Measurements from ENCODE around the gene SLC12A8.

DNA sequence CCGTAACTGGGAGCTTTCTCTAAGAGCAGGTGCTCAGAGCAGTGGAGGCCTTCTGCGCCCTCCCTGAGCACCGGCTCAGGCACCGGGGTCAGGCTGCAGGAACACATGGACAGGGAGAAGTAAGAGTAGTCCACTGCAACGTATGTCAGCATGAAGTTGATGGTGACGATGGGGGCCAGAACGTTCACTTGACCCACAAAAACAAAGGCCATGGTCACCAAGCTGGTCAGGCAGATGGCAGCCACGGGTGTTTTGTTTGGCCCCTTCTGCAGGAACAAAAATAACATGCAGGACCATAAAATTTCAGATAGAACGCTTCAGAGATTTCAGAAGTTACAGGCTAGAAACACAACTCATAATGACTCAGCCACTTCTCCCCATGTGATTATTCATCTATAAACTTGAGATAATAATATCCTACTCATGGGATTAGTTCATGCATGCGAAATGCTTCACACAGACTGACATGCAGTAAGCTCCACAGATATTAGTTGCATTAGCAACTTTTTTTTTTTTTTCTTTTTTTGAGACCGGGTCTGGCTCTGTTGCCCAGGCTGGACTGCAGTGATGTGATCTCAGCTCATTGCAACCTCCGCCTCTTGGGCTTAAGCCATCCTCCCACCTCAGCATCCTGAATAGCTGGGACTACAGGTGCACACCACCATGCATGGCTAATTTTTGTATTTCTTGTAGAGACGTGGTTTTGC lies 104.5 kb downstream of the SLC12A8 start:
- TF ChIP-seq, protein P1, sequence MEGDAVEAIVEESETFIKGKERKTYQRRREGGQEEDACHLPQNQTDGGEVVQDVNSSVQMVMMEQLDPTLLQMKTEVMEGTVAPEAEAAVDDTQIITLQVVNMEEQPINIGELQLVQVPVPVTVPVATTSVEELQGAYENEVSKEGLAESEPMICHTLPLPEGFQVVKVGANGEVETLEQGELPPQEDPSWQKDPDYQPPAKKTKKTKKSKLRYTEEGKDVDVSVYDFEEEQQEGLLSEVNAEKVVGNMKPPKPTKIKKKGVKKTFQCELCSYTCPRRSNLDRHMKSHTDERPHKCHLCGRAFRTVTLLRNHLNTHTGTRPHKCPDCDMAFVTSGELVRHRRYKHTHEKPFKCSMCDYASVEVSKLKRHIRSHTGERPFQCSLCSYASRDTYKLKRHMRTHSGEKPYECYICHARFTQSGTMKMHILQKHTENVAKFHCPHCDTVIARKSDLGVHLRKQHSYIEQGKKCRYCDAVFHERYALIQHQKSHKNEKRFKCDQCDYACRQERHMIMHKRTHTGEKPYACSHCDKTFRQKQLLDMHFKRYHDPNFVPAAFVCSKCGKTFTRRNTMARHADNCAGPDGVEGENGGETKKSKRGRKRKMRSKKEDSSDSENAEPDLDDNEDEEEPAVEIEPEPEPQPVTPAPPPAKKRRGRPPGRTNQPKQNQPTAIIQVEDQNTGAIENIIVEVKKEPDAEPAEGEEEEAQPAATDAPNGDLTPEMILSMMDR (conservative IDR thresholded peaks at IDR 0.05; ENCODE audit: low read depth, low read length), result no peak
- no peak for TF ChIP-seq EZH2 (IDR thresholded peaks at IDR 0.05; ENCODE audit: borderline replicate concordance, low read depth, low read length, poor library complexity, severe bottlenecking)
